ENCODE data around the gene TMPRSS4. TPM values are rescaled to one million over a fixed set of nuclear protein-coding genes. Genes with fewer than 3 reads are reported as not detected.

The TMPRSS4 gene
- polyA plus RNA-seq, 4 donors: 20.0 to 117 (median 44.3) TPM

- H3K4me3 ChIP-seq (ENCODE audit: low read depth in 1 of 3, low read length in 3 of 3): no peak overlapping the region
- no peaks in the 10 kb centered on the region for H3K27me3 ChIP-seq (ENCODE audit: control insufficient read depth in 3 of 3, insufficient read depth in 3 of 3, low read length in 3 of 3)
- H3K9me3 ChIP-seq (ENCODE audit: control insufficient read depth in 2 of 2, insufficient read depth in 1 of 2, low read depth in 1 of 2, low read length in 1 of 2): no peaks in the 10 kb centered on the region
- H3K4me1 ChIP-seq (ENCODE audit: control insufficient read depth in 3 of 3, insufficient read depth in 2 of 3, low read depth in 1 of 3, low read length in 2 of 3): peaks cover 0 to 7% (median 3%) of the 10 kb centered on the region in 3 donors
- 34 to 56% (median 44%) methylated on average over 8 of the region's 8 CpGs for WGBS, 3 donors
- DNase-seq (peak; percentile 69 to 72), FAIRE-seq (no peak)
- H3K36me3 ChIP-seq (ENCODE audit: control insufficient read depth in 3 of 3, insufficient read depth in 2 of 3, low read depth in 1 of 3, low read length in 3 of 3): peaks cover 3 to 73% (median 7%) of the 10 kb centered on the region in 3 donors
- H3K27ac ChIP-seq (ENCODE audit: low read depth in 1 of 3, low read length in 2 of 3): peak overlapping the region in 1 of 3 donors; percentile 35
Measured at GRCh38 chr11:118111019-118111743, 34.3 kb downstream of the TMPRSS4 start.

- FAIRE-seq: no peak
- Histone ChIP-seq H3K4me3 (ENCODE audit: low read depth in 1 of 3, low read length in 3 of 3) (no peak overlapping the region), H3K4me1 (ENCODE audit: control insufficient read depth in 3 of 3, insufficient read depth in 2 of 3, low read depth in 1 of 3, low read length in 2 of 3) (peaks cover 0 to 7% (median 3%) of the 10 kb centered on the region in 3 donors), H3K27ac (ENCODE audit: low read depth in 1 of 3, low read length in 2 of 3) (peak overlapping the region in 1 of 3 donors; percentile 35), H3K9me3 (ENCODE audit: control insufficient read depth in 2 of 2, insufficient read depth in 1 of 2, low read depth in 1 of 2, low read length in 1 of 2) (no peaks in the 10 kb centered on the region), H3K36me3 (ENCODE audit: control insufficient read depth in 3 of 3, insufficient read depth in 2 of 3, low read depth in 1 of 3, low read length in 3 of 3) (peaks cover 3 to 74% (median 7%) of the 10 kb centered on the region in 3 donors), H3K27me3 (ENCODE audit: control insufficient read depth in 3 of 3, insufficient read depth in 3 of 3, low read length in 3 of 3) (no peaks in the 10 kb centered on the region)
- WGBS, 3 donors: 85 to 93% (median 91%) methylated on average over 6 of the region's 6 CpGs
- DNase-seq: no peak
Measured at GRCh38 chr11:118111744-118112035, 34.8 kb downstream of the TMPRSS4 start.

DNA sequence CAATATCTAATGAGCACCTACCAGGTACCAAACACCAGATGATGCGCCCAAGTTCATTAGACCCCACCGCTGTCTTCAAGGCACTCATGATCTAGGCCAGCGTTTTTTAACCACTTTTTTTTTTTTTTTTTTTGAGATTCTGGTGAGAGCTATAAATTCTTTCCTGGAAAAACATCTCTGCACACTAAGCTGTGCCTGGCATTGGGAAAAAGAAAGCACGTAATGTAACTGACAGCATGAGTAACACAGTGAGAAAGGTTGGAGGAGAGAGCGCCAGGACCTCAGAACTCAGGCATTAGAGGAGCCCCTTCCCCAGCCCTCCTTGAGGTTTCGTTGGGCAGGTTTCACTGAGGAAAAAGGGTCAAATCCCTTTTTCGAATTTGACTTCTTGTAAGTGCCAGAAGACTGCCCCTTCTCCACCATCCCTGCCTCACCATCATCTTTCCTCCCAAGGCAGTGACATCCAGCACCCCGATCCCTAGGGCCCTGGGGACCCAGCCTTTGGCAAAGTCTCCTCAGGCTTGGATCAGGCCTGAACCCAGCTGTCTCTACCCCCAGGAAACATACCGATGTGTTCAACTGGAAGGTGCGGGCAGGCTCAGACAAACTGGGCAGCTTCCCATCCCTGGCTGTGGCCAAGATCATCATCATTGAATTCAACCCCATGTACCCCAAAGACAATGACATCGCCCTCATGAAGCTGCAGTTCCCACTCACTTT lies 36.0 kb downstream of the TMPRSS4 start:
- peaks cover 5 to 75% (median 5%) of the 10 kb centered on the region in 3 donors for H3K36me3 ChIP-seq (ENCODE audit: control insufficient read depth in 3 of 3, insufficient read depth in 2 of 3, low read depth in 1 of 3, low read length in 3 of 3)
- no peak overlapping the region for H3K27ac ChIP-seq (ENCODE audit: low read depth in 1 of 3, low read length in 2 of 3)
- H3K4me1 ChIP-seq (ENCODE audit: control insufficient read depth in 3 of 3, insufficient read depth in 2 of 3, low read depth in 1 of 3, low read length in 2 of 3): peaks cover 0 to 7% (median 3%) of the 10 kb centered on the region in 3 donors
- H3K4me3 ChIP-seq (ENCODE audit: low read depth in 1 of 3, low read length in 3 of 3): no peak overlapping the region
- 86 to 93% (median 88%) methylated on average over 11 of the region's 11 CpGs for WGBS, 3 donors
- FAIRE-seq (no peak), DNase-seq (no peak)
- H3K9me3 ChIP-seq (ENCODE audit: control insufficient read depth in 2 of 2, insufficient read depth in 1 of 2, low read depth in 1 of 2, low read length in 1 of 2): no peaks in the 10 kb centered on the region
- H3K27me3 ChIP-seq (ENCODE audit: control insufficient read depth in 3 of 3, insufficient read depth in 3 of 3, low read length in 3 of 3): no peaks in the 10 kb centered on the region

DNA sequence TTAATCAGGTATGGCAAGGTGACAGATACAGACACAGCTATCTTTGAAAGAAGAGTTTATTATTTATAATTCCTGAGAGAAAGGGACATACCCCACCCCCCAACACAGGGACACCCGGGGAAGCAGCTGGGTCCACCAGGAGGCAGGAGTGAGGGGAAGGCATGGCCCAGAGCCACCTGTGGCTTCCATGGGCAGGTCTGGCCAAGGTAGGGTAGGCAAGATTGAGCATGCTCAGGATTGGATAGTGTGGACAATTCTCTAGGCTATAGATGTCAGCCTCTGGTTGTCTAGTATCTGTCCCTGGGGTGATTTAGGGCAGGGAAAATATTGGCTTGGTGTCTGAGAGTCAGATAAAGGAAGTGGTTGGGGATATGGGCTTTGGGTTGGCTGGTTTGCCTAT lies 37.4 kb downstream of the TMPRSS4 start:
- DNase-seq (no peak), FAIRE-seq (no peak)
- Histone ChIP-seq H3K9me3 (ENCODE audit: control insufficient read depth in 2 of 2, insufficient read depth in 1 of 2, low read depth in 1 of 2, low read length in 1 of 2) (no peaks in the 10 kb centered on the region), H3K36me3 (ENCODE audit: control insufficient read depth in 3 of 3, insufficient read depth in 2 of 3, low read depth in 1 of 3, low read length in 3 of 3) (peaks cover 2 to 72% (median 12%) of the 10 kb centered on the region in 3 donors), H3K27ac (ENCODE audit: low read depth in 1 of 3, low read length in 2 of 3) (no peak overlapping the region), H3K4me1 (ENCODE audit: control insufficient read depth in 3 of 3, insufficient read depth in 2 of 3, low read depth in 1 of 3, low read length in 2 of 3) (peaks cover 0 to 7% (median 3%) of the 10 kb centered on the region in 3 donors), H3K4me3 (ENCODE audit: low read depth in 1 of 3, low read length in 3 of 3) (no peak overlapping the region), H3K27me3 (ENCODE audit: control insufficient read depth in 3 of 3, insufficient read depth in 3 of 3, low read length in 3 of 3) (no peaks in the 10 kb centered on the region)
- WGBS, 3 donors: 79 to 90% (median 88%) methylated on average over 1 of the region's 1 CpG

GRCh38 chr11:118115048-118115447 lies 38.2 kb downstream of the TMPRSS4 start:
- peaks cover 0 to 7% (median 3%) of the 10 kb centered on the region in 3 donors for H3K4me1 ChIP-seq (ENCODE audit: control insufficient read depth in 3 of 3, insufficient read depth in 2 of 3, low read depth in 1 of 3, low read length in 2 of 3)
- peaks cover 2 to 65% (median 12%) of the 10 kb centered on the region in 3 donors for H3K36me3 ChIP-seq (ENCODE audit: control insufficient read depth in 3 of 3, insufficient read depth in 2 of 3, low read depth in 1 of 3, low read length in 3 of 3)
- no peaks in the 10 kb centered on the region for H3K27me3 ChIP-seq (ENCODE audit: control insufficient read depth in 3 of 3, insufficient read depth in 3 of 3, low read length in 3 of 3)
- 91 to 99% (median 96%) methylated on average over 7 of the region's 7 CpGs for WGBS, 3 donors
- FAIRE-seq (no peak), DNase-seq (no peak)
- no peak overlapping the region for H3K27ac ChIP-seq (ENCODE audit: low read depth in 1 of 3, low read length in 2 of 3)
- H3K9me3 ChIP-seq (ENCODE audit: control insufficient read depth in 2 of 2, insufficient read depth in 1 of 2, low read depth in 1 of 2, low read length in 1 of 2): no peaks in the 10 kb centered on the region
- H3K4me3 ChIP-seq (ENCODE audit: low read depth in 1 of 3, low read length in 3 of 3): no peak overlapping the region

- no peaks in the 10 kb centered on the region for H3K9me3 ChIP-seq (ENCODE audit: control insufficient read depth in 2 of 2, insufficient read depth in 1 of 2, low read depth in 1 of 2, low read length in 1 of 2)
- H3K27me3 ChIP-seq (ENCODE audit: control insufficient read depth in 3 of 3, insufficient read depth in 3 of 3, low read length in 3 of 3): no peaks in the 10 kb centered on the region
- no peak overlapping the region for H3K27ac ChIP-seq (ENCODE audit: low read depth in 1 of 3, low read length in 2 of 3)
- peaks cover 2 to 42% (median 12%) of the 10 kb centered on the region in 3 donors for H3K36me3 ChIP-seq (ENCODE audit: control insufficient read depth in 3 of 3, insufficient read depth in 2 of 3, low read depth in 1 of 3, low read length in 3 of 3)
- 73 to 88% (median 73%) methylated on average over 9 of the region's 9 CpGs for WGBS, 3 donors
- DNase-seq (no peak), FAIRE-seq (no peak)
- H3K4me1 ChIP-seq (ENCODE audit: control insufficient read depth in 3 of 3, insufficient read depth in 2 of 3, low read depth in 1 of 3, low read length in 2 of 3): no peaks in the 10 kb centered on the region
- H3K4me3 ChIP-seq (ENCODE audit: low read depth in 1 of 3, low read length in 3 of 3): no peak overlapping the region
Measured at GRCh38 chr11:118117790-118118601, 41.1 kb downstream of the TMPRSS4 start.

DNA sequence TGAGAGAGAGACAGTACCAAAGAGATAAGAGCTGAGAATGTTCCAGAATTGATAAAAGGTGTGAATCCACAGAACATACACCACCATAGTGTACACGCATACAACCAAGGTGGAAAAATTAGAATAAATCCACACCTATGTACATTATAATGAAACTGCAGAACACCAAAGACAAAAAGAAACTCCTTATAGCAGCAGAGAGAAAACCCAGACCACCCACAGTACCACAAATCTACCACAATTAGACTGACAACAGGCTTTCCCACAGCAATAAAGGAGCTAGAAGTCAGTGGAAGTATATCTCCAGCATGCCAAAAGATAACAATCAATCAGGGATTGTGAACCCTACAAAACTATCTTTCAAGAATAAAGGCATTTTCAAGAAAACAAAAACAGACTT lies 43.9 kb downstream of the TMPRSS4 start:
- Histone ChIP-seq H3K27ac (ENCODE audit: low read depth in 1 of 3, low read length in 2 of 3) (no peak overlapping the region), H3K4me1 (ENCODE audit: control insufficient read depth in 3 of 3, insufficient read depth in 2 of 3, low read depth in 1 of 3, low read length in 2 of 3) (no peaks in the 10 kb centered on the region), H3K36me3 (ENCODE audit: control insufficient read depth in 3 of 3, insufficient read depth in 2 of 3, low read depth in 1 of 3, low read length in 3 of 3) (peaks cover 2 to 27% (median 7%) of the 10 kb centered on the region in 3 donors), H3K27me3 (ENCODE audit: control insufficient read depth in 3 of 3, insufficient read depth in 3 of 3, low read length in 3 of 3) (no peaks in the 10 kb centered on the region), H3K9me3 (ENCODE audit: control insufficient read depth in 2 of 2, insufficient read depth in 1 of 2, low read depth in 1 of 2, low read length in 1 of 2) (no peaks in the 10 kb centered on the region), H3K4me3 (ENCODE audit: low read depth in 1 of 3, low read length in 3 of 3) (no peak overlapping the region)
- WGBS, 3 donors: 91 to 93% (median 92%) methylated on average over 1 of the region's 1 CpG
- DNase-seq (no peak), FAIRE-seq (no peak)

DNA sequence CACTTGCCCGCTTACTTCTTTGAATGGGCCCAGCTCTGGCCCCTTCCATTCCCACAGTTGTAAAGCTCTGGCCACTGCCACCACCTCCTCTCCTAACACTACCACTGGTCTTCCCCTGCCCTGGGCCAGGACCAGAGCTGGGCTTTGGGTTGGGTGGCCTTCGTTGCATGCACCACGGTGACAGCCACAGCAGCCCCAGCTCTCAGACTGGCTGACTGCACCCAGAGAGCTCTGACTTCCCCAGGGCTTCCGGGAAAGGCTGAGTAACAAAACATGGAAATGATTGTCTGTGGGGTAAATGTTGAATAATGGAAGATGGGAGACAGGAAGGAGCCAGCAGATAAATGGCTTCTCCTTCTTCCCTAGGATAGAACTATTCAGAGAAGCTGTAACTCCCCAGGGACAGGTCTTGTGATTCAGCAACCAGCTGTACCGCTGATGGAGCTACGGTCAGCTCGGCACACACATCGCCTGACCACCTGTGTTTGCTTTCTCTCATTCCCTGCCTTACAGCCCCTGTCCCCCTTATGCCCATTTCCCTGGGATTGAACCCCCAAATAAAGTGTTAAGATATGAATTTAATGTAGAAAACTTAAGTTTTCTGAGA lies 48.2 kb downstream of the TMPRSS4 start:
- H3K4me3 ChIP-seq (ENCODE audit: low read depth in 1 of 3, low read length in 3 of 3): no peak overlapping the region
- DNase-seq: no peak
- H3K36me3 ChIP-seq (ENCODE audit: control insufficient read depth in 3 of 3, insufficient read depth in 2 of 3, low read depth in 1 of 3, low read length in 3 of 3): peaks cover 0 to 9% (median 0%) of the 10 kb centered on the region in 3 donors
- no peaks in the 10 kb centered on the region for H3K27me3 ChIP-seq (ENCODE audit: control insufficient read depth in 3 of 3, insufficient read depth in 3 of 3, low read length in 3 of 3)
- H3K4me1 ChIP-seq (ENCODE audit: control insufficient read depth in 3 of 3, insufficient read depth in 2 of 3, low read depth in 1 of 3, low read length in 2 of 3): no peaks in the 10 kb centered on the region
- no peak overlapping the region for H3K27ac ChIP-seq (ENCODE audit: low read depth in 1 of 3, low read length in 2 of 3)
- H3K9me3 ChIP-seq (ENCODE audit: control insufficient read depth in 2 of 2, insufficient read depth in 1 of 2, low read depth in 1 of 2, low read length in 1 of 2): no peaks in the 10 kb centered on the region
- WGBS, 3 donors: 80 to 95% (median 86%) methylated on average over 8 of the region's 8 CpGs
- FAIRE-seq: no peak
